Measurements from ENCODE around the gene KIFC3. TPM values are rescaled to one million over a fixed set of nuclear protein-coding genes. Genes with fewer than 3 reads are reported as not detected.

Gene KIFC3
- total and polyA plus RNA-seq, 2 donors (not counting 1 experiment from before 2014, with no cell fraction given) = 0.07 to 0.67 TPM

DNA sequence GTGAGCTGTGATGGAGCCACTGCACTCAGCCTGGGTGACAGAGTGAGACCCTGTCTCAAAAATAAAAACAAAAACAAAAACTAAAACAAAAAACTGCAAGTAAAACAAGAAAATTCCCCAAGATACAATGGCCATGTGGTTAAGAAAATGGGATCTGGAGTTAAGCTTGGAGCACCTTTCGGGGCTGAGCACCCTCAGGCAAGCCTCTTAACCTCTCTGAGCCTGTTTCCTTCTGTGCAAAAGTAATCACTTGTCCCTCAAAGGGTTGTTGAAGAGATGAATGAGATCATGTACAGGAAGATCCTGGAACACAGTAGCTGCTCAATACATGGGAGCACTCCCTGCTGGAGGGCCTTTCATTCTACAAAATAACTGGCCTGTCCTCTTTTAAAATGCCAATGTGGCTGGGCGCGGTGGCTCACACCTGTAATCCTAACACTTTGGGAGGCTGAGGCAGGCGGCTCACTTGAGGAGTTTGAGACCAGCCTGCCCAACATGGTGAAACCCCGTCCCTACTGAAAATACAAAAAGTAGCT, 19.8 kb upstream of the KIFC3 start:
- 91% methylated on average over 5 of the region's 5 CpGs for WGBS (ENCODE audit: insufficient coverage)
- no peak for DNase-seq
- no peaks in the 10 kb centered on the region for H3K4me1 ChIP-seq (ENCODE audit: control insufficient read depth in 2 of 2, insufficient read depth in 2 of 2, low read length in 2 of 2)
- H3K4me3 ChIP-seq (ENCODE audit: control extremely low read depth in 1 of 5, extremely low read depth in 1 of 5, insufficient read depth in 1 of 5, low read depth in 2 of 5, low read length in 4 of 5) = no peak overlapping the region
- no peak overlapping the region for H3K27ac ChIP-seq (ENCODE audit: low read length in 2 of 2)
- no peak overlapping the region for H3K4me2 ChIP-seq (replicated peaks; ENCODE audit: low read depth, low read length, poor library complexity, severe bottlenecking)
- Mint-ChIP-seq H3K4me1 (no peaks in the 10 kb centered on the region), H3K27me3 (peaks cover 8% of the 10 kb centered on the region), H3K4me3 (no peak overlapping the region), H3K9me3 (ENCODE audit: insufficient read depth) (no peaks in the 10 kb centered on the region), H3K27ac (no peak overlapping the region)
- TF ChIP-seq EZH2 (IDR thresholded peaks at IDR 0.05; ENCODE audit: borderline replicate concordance, insufficient read depth, low read depth, low read length, poor library complexity, severe bottlenecking) = no peak
- TF ChIP-seq, protein P1, sequence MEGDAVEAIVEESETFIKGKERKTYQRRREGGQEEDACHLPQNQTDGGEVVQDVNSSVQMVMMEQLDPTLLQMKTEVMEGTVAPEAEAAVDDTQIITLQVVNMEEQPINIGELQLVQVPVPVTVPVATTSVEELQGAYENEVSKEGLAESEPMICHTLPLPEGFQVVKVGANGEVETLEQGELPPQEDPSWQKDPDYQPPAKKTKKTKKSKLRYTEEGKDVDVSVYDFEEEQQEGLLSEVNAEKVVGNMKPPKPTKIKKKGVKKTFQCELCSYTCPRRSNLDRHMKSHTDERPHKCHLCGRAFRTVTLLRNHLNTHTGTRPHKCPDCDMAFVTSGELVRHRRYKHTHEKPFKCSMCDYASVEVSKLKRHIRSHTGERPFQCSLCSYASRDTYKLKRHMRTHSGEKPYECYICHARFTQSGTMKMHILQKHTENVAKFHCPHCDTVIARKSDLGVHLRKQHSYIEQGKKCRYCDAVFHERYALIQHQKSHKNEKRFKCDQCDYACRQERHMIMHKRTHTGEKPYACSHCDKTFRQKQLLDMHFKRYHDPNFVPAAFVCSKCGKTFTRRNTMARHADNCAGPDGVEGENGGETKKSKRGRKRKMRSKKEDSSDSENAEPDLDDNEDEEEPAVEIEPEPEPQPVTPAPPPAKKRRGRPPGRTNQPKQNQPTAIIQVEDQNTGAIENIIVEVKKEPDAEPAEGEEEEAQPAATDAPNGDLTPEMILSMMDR (IDR thresholded peaks at IDR 0.05) = no peak
- no peaks in the 10 kb centered on the region for H3K9me3 ChIP-seq (ENCODE audit: control extremely low read depth in 1 of 3, control insufficient read depth in 2 of 3, insufficient read depth in 1 of 3, low read length in 2 of 3)
- POLR2A ChIA-PET = no interaction called here
- ATAC-seq (ENCODE audit: low read depth) = no peak
- H2AFZ ChIP-seq (ENCODE audit: insufficient read depth, low read depth, low read length, poor library complexity, severe bottlenecking) = no peak overlapping the region
- H3K36me3 ChIP-seq (replicated peaks in 1 of 2; ENCODE audit: control extremely low read depth in 1 of 2, control insufficient read depth in 1 of 2, extremely low read depth in 1 of 2, insufficient read depth in 2 of 2, low read length in 1 of 2) = no peaks in the 10 kb centered on the region
- H3K27me3 ChIP-seq (replicated peaks in 1 of 4; ENCODE audit: control extremely low read depth in 1 of 4, control insufficient read depth in 3 of 4, insufficient read depth in 4 of 4, low read length in 3 of 4) = no peaks in the 10 kb centered on the region
- no peaks in the 10 kb centered on the region for H4K20me1 ChIP-seq (ENCODE audit: control insufficient read depth, insufficient read depth, low read length, poor library complexity, severe bottlenecking)
- CTCF ChIA-PET = no interaction called here
- intact Hi-C loops (cut with micrococcal nuclease) = no loop called here
- H3K79me2 ChIP-seq (ENCODE audit: control insufficient read depth, insufficient read depth, low read length) = no peaks in the 10 kb centered on the region
- H3K9ac ChIP-seq (ENCODE audit: low read length) = no peak overlapping the region

DNA sequence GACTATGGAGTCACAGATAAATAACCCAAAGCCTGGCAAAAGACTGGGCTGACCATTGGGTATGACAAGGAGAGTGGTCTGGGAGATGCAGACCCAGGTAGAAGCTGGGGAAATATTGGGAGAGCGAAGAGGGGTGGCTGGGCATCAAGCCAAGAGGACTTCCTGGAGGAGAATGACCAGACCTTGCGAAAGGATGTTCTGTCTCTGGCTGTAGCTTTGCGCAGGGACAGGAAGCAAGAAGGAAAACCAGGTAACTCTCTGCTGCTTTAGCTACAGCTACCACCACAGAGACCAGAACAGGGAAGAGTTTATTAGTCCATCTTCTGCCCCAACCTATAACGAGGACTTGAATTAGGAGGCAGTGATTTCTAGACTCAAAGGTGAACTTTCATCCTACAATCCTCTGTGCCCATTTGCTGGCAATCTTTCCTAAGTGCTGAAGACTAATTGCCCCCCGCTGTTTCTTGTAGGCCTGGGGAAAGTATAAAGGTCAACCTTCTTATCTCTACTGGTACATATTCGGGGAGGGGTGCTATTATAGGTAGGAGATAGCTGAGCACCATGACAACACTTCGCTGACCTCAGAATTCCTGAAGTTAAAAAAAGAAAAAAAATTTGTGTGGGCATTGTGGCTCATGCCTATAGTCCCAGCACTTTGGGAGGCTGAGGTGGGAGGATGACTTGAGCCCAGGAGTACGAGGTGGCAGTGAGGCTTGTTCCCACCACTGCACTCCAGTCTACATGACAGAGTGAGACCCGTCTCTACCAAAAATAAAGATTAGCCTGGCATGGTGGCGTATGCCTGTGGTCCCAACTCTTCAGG, 19.1 kb upstream of the KIFC3 start:
- CTCF ChIA-PET = no interaction called here
- WGBS (ENCODE audit: insufficient coverage) = 75% methylated on average over 5 of the region's 10 CpGs
- H3K4me1 Mint-ChIP-seq = no peaks in the 10 kb centered on the region

More for the DNA sequence above, 19.1 kb upstream of the KIFC3 start:
- Histone ChIP-seq H3K4me3 (ENCODE audit: control extremely low read depth in 1 of 5, extremely low read depth in 1 of 5, insufficient read depth in 1 of 5, low read depth in 2 of 5, low read length in 4 of 5) (no peak overlapping the region), H3K36me3 (replicated peaks in 1 of 2; ENCODE audit: control extremely low read depth in 1 of 2, control insufficient read depth in 1 of 2, extremely low read depth in 1 of 2, insufficient read depth in 2 of 2, low read length in 1 of 2) (no peaks in the 10 kb centered on the region), H2AFZ (ENCODE audit: insufficient read depth, low read depth, low read length, poor library complexity, severe bottlenecking) (no peak overlapping the region), H3K9ac (ENCODE audit: low read length) (no peak overlapping the region), H3K4me1 (ENCODE audit: control insufficient read depth in 2 of 2, insufficient read depth in 2 of 2, low read length in 2 of 2) (no peaks in the 10 kb centered on the region), H4K20me1 (ENCODE audit: control insufficient read depth, insufficient read depth, low read length, poor library complexity, severe bottlenecking) (no peaks in the 10 kb centered on the region), H3K27ac (ENCODE audit: low read length in 2 of 2) (no peak overlapping the region), H3K79me2 (ENCODE audit: control insufficient read depth, insufficient read depth, low read length) (no peaks in the 10 kb centered on the region), H3K27me3 (replicated peaks in 1 of 4; ENCODE audit: control extremely low read depth in 1 of 4, control insufficient read depth in 3 of 4, insufficient read depth in 4 of 4, low read length in 3 of 4) (peaks cover 0 to 3% (median 0%) of the 10 kb centered on the region in 4 experiments), H3K4me2 (replicated peaks; ENCODE audit: low read depth, low read length, poor library complexity, severe bottlenecking) (no peak overlapping the region), H3K9me3 (ENCODE audit: control extremely low read depth in 1 of 3, control insufficient read depth in 2 of 3, insufficient read depth in 1 of 3, low read length in 2 of 3) (no peaks in the 10 kb centered on the region)
- POLR2A ChIA-PET = no interaction called here
- H3K27me3 Mint-ChIP-seq = peaks cover 12% of the 10 kb centered on the region
- intact Hi-C loops (cut with micrococcal nuclease) = no loop called here
- H3K4me3 Mint-ChIP-seq = no peak overlapping the region
- DNase-seq (no peak), ATAC-seq (ENCODE audit: low read depth) (no peak)
- no peak for TF ChIP-seq EZH2 (IDR thresholded peaks at IDR 0.05; ENCODE audit: borderline replicate concordance, insufficient read depth, low read depth, low read length, poor library complexity, severe bottlenecking)
- TF ChIP-seq, protein P1 (IDR thresholded peaks at IDR 0.05) = no peak
- no peak overlapping the region for H3K27ac Mint-ChIP-seq
- no peaks in the 10 kb centered on the region for H3K9me3 Mint-ChIP-seq (ENCODE audit: insufficient read depth)
